Measurements from ENCODE around the gene NPM1.

DNA sequence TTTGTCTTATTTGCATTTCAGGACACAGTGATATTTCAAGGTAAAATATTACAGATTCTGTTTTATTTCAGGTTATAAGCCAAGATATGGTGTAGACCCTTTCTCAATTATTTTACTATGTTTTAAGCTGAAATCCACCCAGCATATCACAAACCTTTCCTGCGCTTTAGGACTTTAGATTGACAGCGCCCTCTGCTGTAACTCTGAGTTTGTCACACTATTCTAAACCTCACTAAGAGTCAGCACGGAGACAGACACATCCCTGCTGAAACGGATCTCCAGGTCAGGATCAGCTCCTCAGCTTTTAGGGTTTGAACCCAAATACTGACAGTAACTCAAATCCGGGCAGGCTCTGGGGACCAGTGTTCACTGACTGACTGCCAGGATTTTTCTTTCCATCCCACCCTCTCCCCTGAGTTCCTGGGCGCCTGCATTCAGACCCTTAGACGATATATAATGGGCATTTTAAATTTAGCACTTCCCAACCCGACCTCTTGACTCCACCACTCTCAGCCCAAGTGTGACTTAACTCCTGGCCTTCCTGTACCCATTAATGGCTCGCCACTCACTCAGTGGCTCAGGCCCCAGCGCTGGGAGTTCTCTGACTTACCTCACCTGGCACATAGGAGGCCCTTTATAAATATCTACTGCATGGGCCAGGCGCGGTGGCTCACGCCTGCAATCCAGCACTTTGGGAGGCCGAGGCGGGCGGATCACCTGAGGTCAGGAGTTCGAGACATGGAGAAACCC lies 45.1 kb upstream of the NPM1 start:
- TF ChIP-seq, protein P1, sequence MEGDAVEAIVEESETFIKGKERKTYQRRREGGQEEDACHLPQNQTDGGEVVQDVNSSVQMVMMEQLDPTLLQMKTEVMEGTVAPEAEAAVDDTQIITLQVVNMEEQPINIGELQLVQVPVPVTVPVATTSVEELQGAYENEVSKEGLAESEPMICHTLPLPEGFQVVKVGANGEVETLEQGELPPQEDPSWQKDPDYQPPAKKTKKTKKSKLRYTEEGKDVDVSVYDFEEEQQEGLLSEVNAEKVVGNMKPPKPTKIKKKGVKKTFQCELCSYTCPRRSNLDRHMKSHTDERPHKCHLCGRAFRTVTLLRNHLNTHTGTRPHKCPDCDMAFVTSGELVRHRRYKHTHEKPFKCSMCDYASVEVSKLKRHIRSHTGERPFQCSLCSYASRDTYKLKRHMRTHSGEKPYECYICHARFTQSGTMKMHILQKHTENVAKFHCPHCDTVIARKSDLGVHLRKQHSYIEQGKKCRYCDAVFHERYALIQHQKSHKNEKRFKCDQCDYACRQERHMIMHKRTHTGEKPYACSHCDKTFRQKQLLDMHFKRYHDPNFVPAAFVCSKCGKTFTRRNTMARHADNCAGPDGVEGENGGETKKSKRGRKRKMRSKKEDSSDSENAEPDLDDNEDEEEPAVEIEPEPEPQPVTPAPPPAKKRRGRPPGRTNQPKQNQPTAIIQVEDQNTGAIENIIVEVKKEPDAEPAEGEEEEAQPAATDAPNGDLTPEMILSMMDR (IDR thresholded peaks at IDR 0.05) = peak; percentile 12 to 35 (median 33)
- no peak for TF ChIP-seq POLR2A (IDR thresholded peaks at IDR 0.05)

All from breast epithelium (tissue), 3 donors.